ENCODE results near the gene PLAU.
"Not testable (repeated sequence)": the region's sequence is repeated elsewhere in the genome, so short reads cannot be mapped to it uniquely, and the experiment has no call there.

Gene PLAU

GRCh38 chr10:73898730-73899410 lies 12.1 kb upstream of the PLAU start:
- DNase-seq (ENCODE audit: low spot score): no peak

- no peak for DNase-seq (ENCODE audit: low spot score)
Observed at GRCh38 chr10:73899423-73899822, 11.5 kb upstream of the PLAU start.

GRCh38 chr10:73900064-73900463 lies 10.9 kb upstream of the PLAU start:
- DNase-seq (ENCODE audit: low spot score): no peak

GRCh38 chr10:73901261-73901660 lies 9.7 kb upstream of the PLAU start:
- no peak for DNase-seq (ENCODE audit: low spot score)

GRCh38 chr10:73902351-73902750 lies 8.6 kb upstream of the PLAU start:
- DNase-seq (ENCODE audit: low spot score): no peak

GRCh38 chr10:73905256-73906020 lies 5.5 kb upstream of the PLAU start:
- no peak for DNase-seq (ENCODE audit: low spot score)

GRCh38 chr10:73906524-73907447 lies 4.1 kb upstream of the PLAU start:
- DNase-seq (ENCODE audit: low spot score): peak; percentile 78

- DNase-seq (ENCODE audit: low spot score): no peak
Observed at GRCh38 chr10:73907841-73908517, 3.0 kb upstream of the PLAU start.

- no peak for DNase-seq (ENCODE audit: low spot score)
Observed at GRCh38 chr10:73908853-73909539, 1.9 kb upstream of the PLAU start.

GRCh38 chr10:73909540-73910115 lies 1.3 kb upstream of the PLAU start:
- no peak for DNase-seq (ENCODE audit: low spot score)

- no peak for DNase-seq (ENCODE audit: low spot score)
Observed at GRCh38 chr10:73910401-73910763, 550 bp upstream of the PLAU start.

GRCh38 chr10:73911553-73912004 lies 647 bp downstream of the PLAU start:
- DNase-seq (ENCODE audit: low spot score): no peak

- peak; percentile 50 for DNase-seq (ENCODE audit: low spot score)
Observed at GRCh38 chr10:73914036-73914435, 3.1 kb downstream of the PLAU start.

- DNase-seq (ENCODE audit: low spot score): no peak
Observed at GRCh38 chr10:73915206-73915851, 4.4 kb downstream of the PLAU start.

GRCh38 chr10:73916761-73917470 lies 6.0 kb downstream of the PLAU start:
- no peak for DNase-seq (ENCODE audit: low spot score)

GRCh38 chr10:73917566-73918305 lies 6.8 kb downstream of the PLAU start:
- no peak for DNase-seq (ENCODE audit: low spot score)

- not testable (repeated sequence) for DNase-seq (ENCODE audit: low spot score)
Observed at GRCh38 chr10:73919481-73919880, 8.5 kb downstream of the PLAU start.

GRCh38 chr10:73920089-73920488 lies 9.2 kb downstream of the PLAU start:
- DNase-seq (ENCODE audit: low spot score): no peak

Measured in iPS-NIHi11 (cell line).